GM10266 (cell line): ENCODE measurements around the gene TMEM151B.

Experiments
- DNase-seq: peaks from one replicate; pipeline ENCODE4 v3.0.0; 2012; ENCODE audit errors: extremely low spot score
- TF ChIP-seq, protein P1 (sequence below): IDR thresholded peaks from 2 replicates; pipeline ENCODE4 v1.5.1; 2012; ENCODE audit warnings: mild to moderate bottlenecking, low read depth; ENCODE audit not compliant: control insufficient read depth, insufficient read depth; ENCODE audit errors: missing control alignments

TMEM151B gene

GRCh38 chr6:44278774-44279697 lies 8.8 kb downstream of the TMEM151B start:
- no peak for DNase-seq
- TF ChIP-seq, protein P1, sequence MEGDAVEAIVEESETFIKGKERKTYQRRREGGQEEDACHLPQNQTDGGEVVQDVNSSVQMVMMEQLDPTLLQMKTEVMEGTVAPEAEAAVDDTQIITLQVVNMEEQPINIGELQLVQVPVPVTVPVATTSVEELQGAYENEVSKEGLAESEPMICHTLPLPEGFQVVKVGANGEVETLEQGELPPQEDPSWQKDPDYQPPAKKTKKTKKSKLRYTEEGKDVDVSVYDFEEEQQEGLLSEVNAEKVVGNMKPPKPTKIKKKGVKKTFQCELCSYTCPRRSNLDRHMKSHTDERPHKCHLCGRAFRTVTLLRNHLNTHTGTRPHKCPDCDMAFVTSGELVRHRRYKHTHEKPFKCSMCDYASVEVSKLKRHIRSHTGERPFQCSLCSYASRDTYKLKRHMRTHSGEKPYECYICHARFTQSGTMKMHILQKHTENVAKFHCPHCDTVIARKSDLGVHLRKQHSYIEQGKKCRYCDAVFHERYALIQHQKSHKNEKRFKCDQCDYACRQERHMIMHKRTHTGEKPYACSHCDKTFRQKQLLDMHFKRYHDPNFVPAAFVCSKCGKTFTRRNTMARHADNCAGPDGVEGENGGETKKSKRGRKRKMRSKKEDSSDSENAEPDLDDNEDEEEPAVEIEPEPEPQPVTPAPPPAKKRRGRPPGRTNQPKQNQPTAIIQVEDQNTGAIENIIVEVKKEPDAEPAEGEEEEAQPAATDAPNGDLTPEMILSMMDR: no peak

GRCh38 chr6:44284121-44284520 lies 13.9 kb downstream of the TMEM151B start:
- no peak for DNase-seq
- TF ChIP-seq, protein P1: no peak

GRCh38 chr6:44284867-44285266 lies 14.6 kb downstream of the TMEM151B start:
- TF ChIP-seq, protein P1: no peak
- no peak for DNase-seq

DNA sequence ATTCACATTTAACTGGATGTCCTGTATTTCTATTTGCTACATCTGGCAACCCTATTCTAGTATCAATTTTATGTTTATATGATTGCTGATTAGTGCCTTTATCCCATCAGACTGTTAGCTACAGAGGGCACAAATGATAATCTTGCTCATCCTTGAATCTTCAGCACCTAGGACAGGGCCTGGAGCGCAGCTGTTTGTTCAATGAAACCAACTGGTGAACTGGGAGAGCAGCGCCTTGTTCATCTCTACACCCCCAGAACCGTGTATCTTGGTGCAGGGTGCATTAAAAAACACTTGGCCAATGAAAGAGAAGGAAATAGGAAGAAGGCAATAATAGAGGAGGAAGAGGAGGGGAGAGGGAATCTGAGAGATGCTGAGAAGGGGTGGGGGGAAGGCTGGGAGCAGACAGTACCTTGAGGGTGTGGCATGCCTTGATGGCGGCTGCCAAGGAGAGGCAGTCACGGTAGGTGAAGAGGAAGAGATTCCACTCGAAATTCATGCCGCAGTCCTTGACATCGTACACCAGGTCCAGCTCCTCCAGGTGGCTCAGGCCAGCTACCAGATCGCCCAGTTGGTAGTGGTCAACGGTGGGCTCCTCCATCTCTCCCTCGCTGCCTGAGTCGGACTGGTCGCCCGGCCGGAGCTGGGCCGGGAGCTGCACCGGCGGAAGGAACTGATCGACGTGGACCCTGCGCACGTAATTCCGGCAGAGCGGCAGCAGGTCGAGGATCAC lies 15.5 kb downstream of the TMEM151B start:
- no peak for DNase-seq

DNA sequence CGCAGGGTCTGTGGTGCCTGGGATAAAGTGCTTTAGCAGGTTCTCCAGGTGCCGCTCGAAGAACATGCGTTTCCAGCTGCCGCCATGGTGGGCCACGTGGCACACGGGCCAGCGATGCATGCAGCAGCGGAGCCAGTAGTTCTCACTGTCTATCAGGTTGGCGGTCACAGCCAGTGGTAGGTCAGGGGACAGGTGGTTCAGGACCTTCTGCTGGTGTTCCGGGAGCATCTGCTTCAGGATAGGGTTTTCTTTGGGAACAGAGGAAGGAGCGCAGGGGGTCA lies 16.0 kb downstream of the TMEM151B start:
- DNase-seq: no peak
- TF ChIP-seq, protein P1: no peak

More for the DNA sequence above, 15.5 kb downstream of the TMEM151B start:
- TF ChIP-seq, protein P1: no peak

- DNase-seq: no peak
- TF ChIP-seq, protein P1: no peak
Observed at GRCh38 chr6:44286747-44287146, 16.5 kb downstream of the TMEM151B start.
